HG03432 (cell line): ENCODE data around the gene SLC49A4.

Experiments used
- ATAC-seq: cut with Tn5 transposase; IDR thresholded peaks from one replicate; pipeline ENCODE4 v1.9.1; 2021; ENCODE audit warnings: mild to moderate bottlenecking, moderate library complexity; ENCODE audit not compliant: unreplicated experiment

SLC49A4 gene

DNA sequence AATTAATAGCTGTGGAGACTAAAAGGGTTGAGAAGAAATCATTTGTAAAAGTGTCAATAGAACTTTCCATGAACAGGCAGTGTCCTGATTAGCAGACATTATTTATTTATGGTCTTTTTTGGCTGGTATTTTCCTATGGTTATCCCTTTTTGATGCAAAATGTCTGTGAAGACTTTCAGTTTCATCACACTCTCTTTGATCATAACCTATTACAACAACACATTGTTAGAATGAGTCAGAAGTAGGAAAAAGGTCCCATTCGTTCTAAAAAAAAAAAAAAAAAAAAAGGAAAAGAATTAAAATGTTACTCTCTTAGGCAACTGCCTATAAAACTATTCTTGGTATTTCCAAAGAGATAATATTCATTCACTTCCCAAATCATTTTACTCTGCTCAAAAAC, 62.1 kb downstream of the SLC49A4 start:
- no peak for ATAC-seq

GRCh38 chr3:122858373-122858772, 63.5 kb downstream of the SLC49A4 start:
- no peak for ATAC-seq

- no peak for ATAC-seq
Measured at GRCh38 chr3:122859021-122859805, 64.3 kb downstream of the SLC49A4 start.

DNA sequence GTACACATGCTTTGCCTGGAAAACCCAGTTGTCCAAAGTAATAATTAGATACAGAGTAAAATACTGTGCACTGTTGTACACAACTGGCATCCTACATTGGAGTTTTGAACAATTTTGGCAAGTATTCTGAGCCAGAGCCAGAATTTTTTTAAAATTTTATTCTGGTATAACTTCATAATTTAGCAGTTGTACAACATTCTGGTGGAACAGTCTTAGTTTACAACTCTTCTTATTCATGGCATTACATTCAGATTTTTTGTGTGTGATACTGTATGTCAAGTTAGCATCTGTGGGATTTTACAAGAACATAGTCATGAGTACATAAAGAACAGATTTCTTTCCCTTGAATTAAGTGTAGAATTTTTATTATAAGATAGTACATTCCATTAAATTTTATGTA, 67.5 kb downstream of the SLC49A4 start:
- no peak for ATAC-seq

DNA sequence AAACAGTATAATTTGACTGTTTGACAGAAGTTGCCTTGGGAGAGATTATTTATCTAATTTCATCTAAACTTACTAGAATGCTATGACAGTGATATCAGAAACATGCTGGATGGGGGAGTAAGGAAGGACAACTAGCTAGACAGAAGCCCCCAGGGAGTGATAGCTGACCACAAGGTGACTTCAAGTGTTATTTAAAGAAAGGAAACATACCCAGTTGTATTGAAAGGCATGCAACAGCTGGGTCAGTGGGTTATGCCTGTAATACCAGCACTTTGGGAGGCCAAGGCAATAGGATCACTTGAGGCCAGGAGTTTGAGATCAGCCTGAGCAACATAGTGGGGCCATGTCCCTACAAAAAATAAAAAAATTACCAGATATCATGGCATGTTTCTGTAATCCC, 69.6 kb downstream of the SLC49A4 start:
- ATAC-seq, result no peak

GRCh38 chr3:122868322-122868721, 73.5 kb downstream of the SLC49A4 start:
- no peak for ATAC-seq

DNA sequence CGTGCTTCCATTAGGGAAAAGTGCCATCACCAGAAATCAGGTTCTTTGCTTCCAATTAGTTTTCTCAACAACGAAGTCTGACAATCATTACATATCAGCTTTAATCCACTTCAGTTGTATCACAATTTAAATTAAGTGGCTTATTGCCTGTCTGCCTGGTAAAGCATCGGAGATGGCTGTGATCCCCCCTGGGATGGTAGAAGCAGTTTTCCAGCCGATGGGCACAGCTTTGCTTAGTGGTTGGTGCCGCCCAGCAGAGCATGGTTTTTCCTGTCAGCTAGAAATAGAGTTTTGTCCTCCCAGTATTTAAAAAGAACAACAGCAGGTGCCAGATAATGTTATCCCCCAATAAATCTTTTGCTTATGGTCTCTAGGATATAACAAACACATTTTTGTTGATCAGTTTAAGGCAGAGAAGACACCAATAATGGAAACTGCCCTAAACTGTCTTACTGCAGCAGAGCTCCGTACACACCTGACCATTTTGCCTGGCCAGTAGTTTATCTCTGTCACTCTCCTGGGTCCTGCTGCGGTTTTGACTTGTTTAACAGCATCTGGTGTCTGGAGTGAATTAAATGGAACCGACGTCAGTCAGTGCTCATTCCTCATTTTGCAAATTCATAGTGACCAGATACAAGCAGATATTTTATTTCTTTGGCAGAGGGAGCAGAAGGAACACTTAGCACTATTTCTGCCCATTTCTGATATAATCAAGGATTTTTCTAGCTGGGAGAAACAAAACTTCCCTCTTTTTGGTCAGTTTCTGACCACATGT, 79.1 kb downstream of the SLC49A4 start:
- ATAC-seq, result no peak

- no peak for ATAC-seq
Measured at GRCh38 chr3:122875547-122876127, 80.8 kb downstream of the SLC49A4 start.

GRCh38 chr3:122880173-122880572, 85.3 kb downstream of the SLC49A4 start:
- ATAC-seq, result no peak

- no peak for ATAC-seq
Measured at GRCh38 chr3:122880624-122881023, 85.8 kb downstream of the SLC49A4 start.

DNA sequence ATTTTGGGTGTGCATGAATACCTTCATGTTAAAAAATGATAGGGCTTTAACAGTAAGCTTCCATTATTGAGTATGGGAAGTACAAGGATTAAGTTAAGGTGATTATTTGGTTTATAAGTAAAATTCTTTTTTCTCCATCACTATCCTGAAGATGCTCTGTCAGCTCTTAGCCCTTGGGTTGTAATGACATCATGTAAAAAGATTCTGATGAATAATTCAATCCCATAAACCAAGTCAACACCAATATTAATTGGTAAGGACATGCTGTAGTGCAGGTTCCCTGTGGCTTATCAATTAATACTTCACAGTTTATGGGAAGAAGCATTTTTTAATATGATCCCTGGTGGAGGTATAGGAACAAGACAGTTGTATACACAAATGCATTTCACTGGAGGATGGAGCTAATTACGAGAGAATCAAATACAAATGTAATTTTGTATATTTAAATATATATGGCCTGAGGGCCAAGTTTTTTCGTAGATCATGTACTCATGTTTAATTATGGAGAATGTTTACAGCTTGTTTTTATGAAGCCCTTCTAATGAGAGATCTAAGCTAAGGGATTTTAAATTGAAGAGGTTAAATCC, 87.6 kb downstream of the SLC49A4 start:
- ATAC-seq, result no peak

DNA sequence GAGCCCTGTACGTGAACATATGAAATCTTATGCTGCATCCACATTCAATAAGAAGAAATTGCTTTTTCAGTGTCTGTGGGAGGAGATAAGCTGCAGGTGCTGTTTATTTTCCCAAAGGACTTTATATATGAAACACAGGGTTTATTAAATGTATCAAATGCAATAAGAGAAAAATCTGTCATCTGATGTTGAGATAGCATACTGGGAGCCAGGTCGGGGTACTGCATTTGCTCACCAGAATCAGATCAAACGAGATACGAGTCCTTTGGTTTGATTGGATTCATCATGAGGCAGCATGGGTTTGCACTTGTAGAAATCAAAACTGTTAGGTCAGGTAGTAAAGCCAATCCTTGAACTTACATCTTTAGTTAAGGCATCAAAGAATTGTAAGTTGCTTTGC, 91.4 kb downstream of the SLC49A4 start:
- ATAC-seq, result no peak

DNA sequence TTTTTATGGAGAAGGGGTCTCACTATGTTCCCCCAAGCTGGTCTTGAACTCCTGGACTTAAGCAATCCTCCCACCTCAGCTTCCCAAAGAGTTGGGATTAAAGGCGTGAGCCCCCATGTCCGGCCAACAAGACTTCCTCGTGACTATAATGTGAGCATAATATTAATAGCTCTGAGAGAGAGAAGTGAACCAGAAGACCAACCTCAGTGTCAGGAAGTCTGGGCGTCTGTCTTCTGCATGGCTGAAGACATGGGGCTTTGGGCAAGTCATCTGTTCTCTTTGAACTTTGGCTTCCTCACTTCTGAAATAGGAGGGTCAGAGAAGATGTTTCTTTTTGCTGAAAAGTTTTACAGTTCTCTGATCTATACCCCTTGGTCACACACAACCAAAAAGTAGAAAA, 92.1 kb downstream of the SLC49A4 start:
- ATAC-seq, result no peak

- peak; percentile 81 for ATAC-seq
Measured at GRCh38 chr3:122890077-122890719, 95.3 kb downstream of the SLC49A4 start.

DNA sequence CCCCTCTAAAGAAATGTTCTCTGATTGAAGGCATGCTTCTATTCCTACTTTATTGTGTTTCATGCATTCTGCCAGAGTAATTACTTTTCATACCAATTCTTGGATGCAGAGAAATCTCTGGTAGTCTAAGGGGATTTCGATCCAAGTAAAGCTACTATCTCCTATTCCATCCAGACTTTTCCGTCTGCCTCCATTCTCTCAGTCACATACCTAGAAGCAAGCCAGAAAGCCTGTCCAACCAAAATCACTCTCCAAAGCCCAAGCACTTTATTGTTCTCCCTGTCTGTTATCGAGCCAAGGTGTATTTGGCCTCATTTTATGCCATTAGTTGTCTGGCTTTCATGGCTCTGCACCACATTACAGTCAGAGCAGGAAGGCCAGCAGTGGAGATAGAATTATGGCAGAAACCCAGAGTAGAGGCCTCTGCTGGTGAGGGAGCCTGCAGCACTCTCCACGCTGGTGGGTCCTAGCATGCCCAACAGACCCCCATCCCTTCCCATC, 95.9 kb downstream of the SLC49A4 start:
- no peak for ATAC-seq

DNA sequence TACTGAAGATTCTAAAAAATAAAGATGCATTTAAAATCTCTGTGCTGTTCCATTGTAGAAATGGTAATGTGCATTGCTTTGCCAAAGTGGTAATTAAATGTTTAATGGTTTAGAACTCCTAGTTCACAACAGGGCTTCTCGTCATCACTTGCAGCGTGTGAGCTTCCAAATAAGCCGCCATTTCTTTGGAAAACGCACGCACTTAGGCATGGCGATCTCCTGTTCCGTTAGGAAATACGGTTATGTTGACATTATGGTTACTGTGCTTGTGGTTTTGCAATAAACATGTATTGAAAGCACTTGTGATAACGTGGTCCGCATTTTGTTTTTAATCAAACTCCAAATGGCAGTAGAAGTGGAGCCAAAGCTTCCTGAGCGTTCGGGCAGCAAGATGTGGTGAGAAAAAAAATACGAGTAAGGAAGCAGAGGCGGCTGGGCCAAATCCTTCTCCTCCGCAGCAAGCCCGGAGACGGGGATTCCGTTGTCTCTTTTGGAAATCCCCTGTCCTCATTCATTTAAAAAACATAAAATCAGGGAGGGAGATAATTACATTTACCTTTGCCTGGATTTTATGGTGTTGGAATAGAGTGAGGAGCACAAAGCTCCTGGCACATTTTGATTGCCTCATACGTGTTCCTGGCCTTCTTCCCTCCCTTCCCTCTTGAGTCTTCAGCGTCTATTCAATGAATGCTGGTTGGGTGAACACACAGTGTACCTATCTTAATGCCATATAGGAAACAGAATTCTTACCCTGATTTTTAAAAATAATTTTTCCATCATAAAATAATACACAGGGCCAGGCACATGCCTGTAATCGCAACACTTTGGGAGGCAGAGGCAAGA, 97.5 kb downstream of the SLC49A4 start:
- no peak for ATAC-seq

GRCh38 chr3:122893282-122893681, 98.4 kb downstream of the SLC49A4 start:
- ATAC-seq, result peak; percentile 63

GRCh38 chr3:122893754-122894668, 99.1 kb downstream of the SLC49A4 start:
- ATAC-seq, result no peak

- ATAC-seq, result no peak
Measured at GRCh38 chr3:122898298-122898697, 103.4 kb downstream of the SLC49A4 start.
